ENCODE results near the gene HPSE2. TPM values are rescaled to one million over a fixed set of nuclear protein-coding genes. Genes with fewer than 3 reads are reported as not detected.

Gene HPSE2
- total RNA-seq, 1 experiment from 2014 or later = 0.05 TPM

DNA sequence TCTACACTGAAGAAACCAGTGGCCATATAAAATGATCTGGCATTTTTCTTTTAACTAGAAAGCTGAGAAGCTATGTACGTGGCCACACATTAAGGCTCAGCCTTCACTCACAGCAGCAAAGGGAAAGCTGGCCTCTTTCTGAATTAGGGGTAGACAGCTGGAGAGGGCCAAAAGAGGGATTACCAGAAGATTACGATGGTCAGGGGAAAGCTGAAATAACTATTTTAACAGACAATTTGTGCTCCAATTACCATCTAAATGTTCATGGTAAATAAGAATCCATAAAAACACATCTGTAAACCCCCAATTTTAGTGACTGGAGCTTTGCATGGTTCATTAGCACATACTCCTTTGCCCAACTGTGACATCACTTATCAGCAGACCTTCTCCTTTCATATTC lies 314.3 kb downstream of the HPSE2 start:
- ChIA-PET RAD21 (ENCODE audit: low non-redundant PET in 1 of 2, low total read pairs in 2 of 2, uncharacterized antibody in 2 of 2, unreplicated experiment in 2 of 2) (no interaction called here), CTCF (no interaction called here), POLR2A (no interaction called here)
- no peaks in the 10 kb centered on the region for H3K9me2 ChIP-seq (ENCODE audit: insufficient read depth)
- no peak overlapping the region for H2AFZ ChIP-seq (ENCODE audit: low read depth, low read length, poor library complexity, severe bottlenecking)
- intact Hi-C loops (cut with micrococcal nuclease) = no loop called here
- no peaks in the 10 kb centered on the region for H3K9me3 ChIP-seq (ENCODE audit: control insufficient read depth in 1 of 2, insufficient read depth in 1 of 2, low read depth in 1 of 2, low read length in 2 of 2)
- TF ChIP-seq REST (IDR thresholded peaks at IDR 0.05; ENCODE audit: low read depth) (no peak), TCF7L2 (IDR thresholded peaks at IDR 0.05; ENCODE audit: borderline replicate concordance, extremely low read depth, insufficient read depth, insufficient read length) (no peak), FOSL1 (IDR thresholded peaks at IDR 0.05; ENCODE audit: low read depth) (no peak), EZH2phosphoT487 (IDR thresholded peaks at IDR 0.05; ENCODE audit: borderline replicate concordance) (no peak), EZH2 (IDR thresholded peaks at IDR 0.05) (no peak), RAD21 (IDR thresholded peaks at IDR 0.05; ENCODE audit: low read depth) (no peak), CEBPB (IDR thresholded peaks at IDR 0.05; ENCODE audit: low read depth) (no peak), EGR1 (IDR thresholded peaks at IDR 0.05; ENCODE audit: low read depth) (no peak), ZNF274 (IDR thresholded peaks at IDR 0.05; ENCODE audit: low read depth, low read length) (no peak), SIN3A (IDR thresholded peaks at IDR 0.05; ENCODE audit: low read depth) (no peak), YY1 (IDR thresholded peaks at IDR 0.05; ENCODE audit: extremely low read depth, insufficient replicate concordance, low read depth, low read length) (no peak), JUND (IDR thresholded peaks at IDR 0.05) (no peak), ELF1 (IDR thresholded peaks at IDR 0.05; ENCODE audit: borderline replicate concordance, low read depth) (no peak), ZBTB33 (IDR thresholded peaks at IDR 0.05; ENCODE audit: extremely low read depth, insufficient replicate concordance, low read length) (no peak), SRF (IDR thresholded peaks at IDR 0.05; ENCODE audit: low read depth) (no peak), POLR2A (IDR thresholded peaks at IDR 0.05; ENCODE audit: borderline replicate concordance, extremely low read depth, insufficient read depth, insufficient read length) (no peak)
- TF ChIP-seq, protein P1, sequence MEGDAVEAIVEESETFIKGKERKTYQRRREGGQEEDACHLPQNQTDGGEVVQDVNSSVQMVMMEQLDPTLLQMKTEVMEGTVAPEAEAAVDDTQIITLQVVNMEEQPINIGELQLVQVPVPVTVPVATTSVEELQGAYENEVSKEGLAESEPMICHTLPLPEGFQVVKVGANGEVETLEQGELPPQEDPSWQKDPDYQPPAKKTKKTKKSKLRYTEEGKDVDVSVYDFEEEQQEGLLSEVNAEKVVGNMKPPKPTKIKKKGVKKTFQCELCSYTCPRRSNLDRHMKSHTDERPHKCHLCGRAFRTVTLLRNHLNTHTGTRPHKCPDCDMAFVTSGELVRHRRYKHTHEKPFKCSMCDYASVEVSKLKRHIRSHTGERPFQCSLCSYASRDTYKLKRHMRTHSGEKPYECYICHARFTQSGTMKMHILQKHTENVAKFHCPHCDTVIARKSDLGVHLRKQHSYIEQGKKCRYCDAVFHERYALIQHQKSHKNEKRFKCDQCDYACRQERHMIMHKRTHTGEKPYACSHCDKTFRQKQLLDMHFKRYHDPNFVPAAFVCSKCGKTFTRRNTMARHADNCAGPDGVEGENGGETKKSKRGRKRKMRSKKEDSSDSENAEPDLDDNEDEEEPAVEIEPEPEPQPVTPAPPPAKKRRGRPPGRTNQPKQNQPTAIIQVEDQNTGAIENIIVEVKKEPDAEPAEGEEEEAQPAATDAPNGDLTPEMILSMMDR (IDR thresholded peaks at IDR 0.05 in 2 of 3, conservative IDR thresholded peaks at IDR 0.05 in 1 of 3; ENCODE audit: borderline replicate concordance in 1 of 3, insufficient read depth in 1 of 3, low read depth in 2 of 3, low read length in 2 of 3) = no peak
- H3K27me3 ChIP-seq (ENCODE audit: insufficient read depth, low read length) = peaks cover 13% of the 10 kb centered on the region
- H3K27ac ChIP-seq (ENCODE audit: low read depth, low read length) = no peak overlapping the region
- no peaks in the 10 kb centered on the region for H3K4me1 ChIP-seq (ENCODE audit: control insufficient read depth in 1 of 2, insufficient read depth in 2 of 2, low read length in 2 of 2)
- ATAC-seq (no peak), DNase-seq (ENCODE audit: low read depth, low spot score) (no peak)
- H3K4me2 ChIP-seq (ENCODE audit: low read length) = no peak overlapping the region
- H3K36me3 ChIP-seq (ENCODE audit: control insufficient read depth in 1 of 2, insufficient read depth in 2 of 2, low read length in 2 of 2) = no peaks in the 10 kb centered on the region
- no TSS peak for BruUV-seq (replicated peaks)
- H4K20me1 ChIP-seq (ENCODE audit: insufficient read depth) = no peaks in the 10 kb centered on the region
- H3K4me3 ChIP-seq (replicated peaks in 1 of 2; ENCODE audit: low read depth in 1 of 2, low read length in 2 of 2) = no peak overlapping the region
- no peak overlapping the region for H3K9ac ChIP-seq (ENCODE audit: low read length)
- H3K79me2 ChIP-seq (ENCODE audit: insufficient read depth, low read length) = no peaks in the 10 kb centered on the region

All from HCT116 (cell line).